Measurements from ENCODE around the gene OR4D9. TPM values are rescaled to one million over a fixed set of nuclear protein-coding genes. Genes with fewer than 3 reads are reported as not detected.

Gene OR4D9
- total and polyA plus RNA-seq, 2 donors (not counting 3 experiments of a cell fraction or from before 2014, with no cell fraction given) = not detected

DNA sequence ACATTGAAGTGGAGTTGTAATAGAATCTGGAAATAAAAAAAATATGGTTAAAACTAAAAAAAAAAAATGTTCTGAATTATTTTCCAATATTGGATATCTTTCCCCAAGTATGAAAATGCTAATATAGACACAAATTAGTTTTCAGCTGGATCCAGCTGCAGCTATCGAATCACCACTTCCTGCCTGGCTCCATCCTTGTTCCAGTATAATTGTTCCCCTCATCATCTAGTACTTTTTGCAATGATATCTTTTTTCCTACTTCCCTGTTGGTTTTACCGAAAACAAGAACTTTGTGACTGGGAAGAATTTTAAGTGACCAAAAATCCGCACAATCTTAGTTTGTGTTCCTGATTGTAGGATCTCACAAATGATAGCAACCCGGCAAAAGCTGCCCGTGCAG, 9.4 kb downstream of the OR4D9 start:
- dilution Hi-C loops (cut with MboI; ENCODE audit: extremely low pct_ligation_motif_present, low sequenced_read_pairs) (no loop called here), intact Hi-C loops (cut with micrococcal nuclease) (no loop called here)
- FAIRE-seq (no peak), DNase-seq (ENCODE audit: low read depth, low spot score) (no peak)
- POLR2A ChIA-PET = no interaction called here
- no peak overlapping the region for H3K4me3 ChIP-seq (replicated peaks in 1 of 3; ENCODE audit: insufficient read depth in 1 of 3, low read depth in 1 of 3, low read length in 3 of 3)
- no peak overlapping the region for H2AFZ ChIP-seq (ENCODE audit: low read depth, low read length)
- H4K20me1 ChIP-seq (replicated peaks; ENCODE audit: control insufficient read depth, extremely low read depth, insufficient read depth, low read length) = no peaks in the 10 kb centered on the region
- BruUV-seq (replicated peaks) = no TSS peak
- no peak overlapping the region for H3K27ac ChIP-seq (ENCODE audit: insufficient read depth, low read depth, low read length)
- H3K9me3 ChIP-seq (replicated peaks; ENCODE audit: control insufficient read depth, insufficient read depth, low read length) = no peaks in the 10 kb centered on the region
- no peak overlapping the region for H3K4me2 ChIP-seq (ENCODE audit: insufficient read depth, low read length)
- H3K9ac ChIP-seq (replicated peaks; ENCODE audit: extremely low read depth, insufficient read depth, low read length) = no peak overlapping the region
- no peaks in the 10 kb centered on the region for H3K4me1 ChIP-seq (ENCODE audit: control insufficient read depth, extremely low read depth, insufficient read depth, low read length)
- no peaks in the 10 kb centered on the region for H3K79me2 ChIP-seq (ENCODE audit: control insufficient read depth, insufficient read depth, low read length)
- TF ChIP-seq, protein P1, sequence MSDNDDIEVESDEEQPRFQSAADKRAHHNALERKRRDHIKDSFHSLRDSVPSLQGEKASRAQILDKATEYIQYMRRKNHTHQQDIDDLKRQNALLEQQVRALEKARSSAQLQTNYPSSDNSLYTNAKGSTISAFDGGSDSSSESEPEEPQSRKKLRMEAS (IDR thresholded peaks at IDR 0.05; ENCODE audit: insufficient read depth, insufficient read length) = no peak
- TF ChIP-seq GATA2 (IDR thresholded peaks at IDR 0.05; ENCODE audit: insufficient read depth, insufficient read length, low read depth, low read length) (no peak), JUN (IDR thresholded peaks at IDR 0.05; ENCODE audit: borderline replicate concordance, insufficient read depth, insufficient read length, low read depth) (no peak), MYC (IDR thresholded peaks at IDR 0.05; ENCODE audit: low read depth, low read length) (no peak), POLR2A (IDR thresholded peaks at IDR 0.05; ENCODE audit: low read depth, low read length) (no peak), EZH2 (IDR thresholded peaks at IDR 0.05; ENCODE audit: borderline replicate concordance, low read depth, low read length, severe bottlenecking) (no peak), POLR2AphosphoS5 (IDR thresholded peaks at IDR 0.05; ENCODE audit: insufficient read depth, low read depth, low read length) (no peak), FOS (IDR thresholded peaks at IDR 0.05; ENCODE audit: borderline replicate concordance, insufficient read depth, low read length) (no peak)
- TF ChIP-seq, protein P2, sequence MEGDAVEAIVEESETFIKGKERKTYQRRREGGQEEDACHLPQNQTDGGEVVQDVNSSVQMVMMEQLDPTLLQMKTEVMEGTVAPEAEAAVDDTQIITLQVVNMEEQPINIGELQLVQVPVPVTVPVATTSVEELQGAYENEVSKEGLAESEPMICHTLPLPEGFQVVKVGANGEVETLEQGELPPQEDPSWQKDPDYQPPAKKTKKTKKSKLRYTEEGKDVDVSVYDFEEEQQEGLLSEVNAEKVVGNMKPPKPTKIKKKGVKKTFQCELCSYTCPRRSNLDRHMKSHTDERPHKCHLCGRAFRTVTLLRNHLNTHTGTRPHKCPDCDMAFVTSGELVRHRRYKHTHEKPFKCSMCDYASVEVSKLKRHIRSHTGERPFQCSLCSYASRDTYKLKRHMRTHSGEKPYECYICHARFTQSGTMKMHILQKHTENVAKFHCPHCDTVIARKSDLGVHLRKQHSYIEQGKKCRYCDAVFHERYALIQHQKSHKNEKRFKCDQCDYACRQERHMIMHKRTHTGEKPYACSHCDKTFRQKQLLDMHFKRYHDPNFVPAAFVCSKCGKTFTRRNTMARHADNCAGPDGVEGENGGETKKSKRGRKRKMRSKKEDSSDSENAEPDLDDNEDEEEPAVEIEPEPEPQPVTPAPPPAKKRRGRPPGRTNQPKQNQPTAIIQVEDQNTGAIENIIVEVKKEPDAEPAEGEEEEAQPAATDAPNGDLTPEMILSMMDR (IDR thresholded peaks at IDR 0.05; ENCODE audit: extremely low read depth in 1 of 2, insufficient read depth in 1 of 2, low read depth in 1 of 2, low read length in 2 of 2) = no peak
- H3K9me1 ChIP-seq (replicated peaks; ENCODE audit: control insufficient read depth, extremely low read depth, insufficient read depth, low read length) = no peaks in the 10 kb centered on the region
- H3K36me3 ChIP-seq (ENCODE audit: control insufficient read depth in 2 of 2, extremely low read depth in 1 of 2, insufficient read depth in 2 of 2, low read length in 2 of 2) = no peaks in the 10 kb centered on the region
- CTCF ChIA-PET = no interaction called here
- peaks cover 7 to 9% of the 10 kb centered on the region in 2 experiments for H3K27me3 ChIP-seq (ENCODE audit: control insufficient read depth in 2 of 2, insufficient read depth in 2 of 2, low read length in 2 of 2)

Measured in endothelial cell of umbilical vein (primary cell).